ENCODE results near the gene CCNI.

DNA sequence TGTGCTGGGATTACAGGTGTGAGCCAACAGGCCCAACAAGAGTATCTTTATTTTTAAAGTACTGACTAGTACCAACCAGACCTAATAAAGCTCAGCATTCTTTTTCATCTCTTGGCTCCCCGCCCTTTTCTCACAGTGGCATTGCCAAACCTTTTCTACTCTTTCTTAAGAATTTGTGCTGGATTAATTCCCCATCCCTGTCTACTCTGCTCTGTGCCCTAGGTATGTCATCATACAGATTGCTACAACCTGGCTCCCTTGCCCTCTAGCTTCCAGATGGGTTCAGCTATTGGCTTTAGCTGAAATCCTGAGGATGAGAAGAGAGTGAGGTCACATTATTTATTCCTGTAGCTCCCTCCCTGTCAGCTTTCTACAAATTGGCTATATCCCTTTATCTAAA is 34.9 kb upstream of the CCNI start:
- TF ChIP-seq, protein P1, sequence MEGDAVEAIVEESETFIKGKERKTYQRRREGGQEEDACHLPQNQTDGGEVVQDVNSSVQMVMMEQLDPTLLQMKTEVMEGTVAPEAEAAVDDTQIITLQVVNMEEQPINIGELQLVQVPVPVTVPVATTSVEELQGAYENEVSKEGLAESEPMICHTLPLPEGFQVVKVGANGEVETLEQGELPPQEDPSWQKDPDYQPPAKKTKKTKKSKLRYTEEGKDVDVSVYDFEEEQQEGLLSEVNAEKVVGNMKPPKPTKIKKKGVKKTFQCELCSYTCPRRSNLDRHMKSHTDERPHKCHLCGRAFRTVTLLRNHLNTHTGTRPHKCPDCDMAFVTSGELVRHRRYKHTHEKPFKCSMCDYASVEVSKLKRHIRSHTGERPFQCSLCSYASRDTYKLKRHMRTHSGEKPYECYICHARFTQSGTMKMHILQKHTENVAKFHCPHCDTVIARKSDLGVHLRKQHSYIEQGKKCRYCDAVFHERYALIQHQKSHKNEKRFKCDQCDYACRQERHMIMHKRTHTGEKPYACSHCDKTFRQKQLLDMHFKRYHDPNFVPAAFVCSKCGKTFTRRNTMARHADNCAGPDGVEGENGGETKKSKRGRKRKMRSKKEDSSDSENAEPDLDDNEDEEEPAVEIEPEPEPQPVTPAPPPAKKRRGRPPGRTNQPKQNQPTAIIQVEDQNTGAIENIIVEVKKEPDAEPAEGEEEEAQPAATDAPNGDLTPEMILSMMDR (IDR thresholded peaks at IDR 0.05): no peak
- no peak for TF ChIP-seq ZFX (IDR thresholded peaks at IDR 0.05; ENCODE audit: borderline replicate concordance)

Data from 22Rv1 (cell line).